ENCODE data around the gene TRIM69. TPM values are rescaled to one million over a fixed set of nuclear protein-coding genes. Genes with fewer than 3 reads are reported as not detected.
"Not testable (repeated sequence)": the region's sequence is repeated elsewhere in the genome, so short reads cannot be mapped to it uniquely, and the experiment has no call there.

Gene TRIM69
- total RNA-seq, 1 donor from 2014 or later = 12.1 TPM

DNA sequence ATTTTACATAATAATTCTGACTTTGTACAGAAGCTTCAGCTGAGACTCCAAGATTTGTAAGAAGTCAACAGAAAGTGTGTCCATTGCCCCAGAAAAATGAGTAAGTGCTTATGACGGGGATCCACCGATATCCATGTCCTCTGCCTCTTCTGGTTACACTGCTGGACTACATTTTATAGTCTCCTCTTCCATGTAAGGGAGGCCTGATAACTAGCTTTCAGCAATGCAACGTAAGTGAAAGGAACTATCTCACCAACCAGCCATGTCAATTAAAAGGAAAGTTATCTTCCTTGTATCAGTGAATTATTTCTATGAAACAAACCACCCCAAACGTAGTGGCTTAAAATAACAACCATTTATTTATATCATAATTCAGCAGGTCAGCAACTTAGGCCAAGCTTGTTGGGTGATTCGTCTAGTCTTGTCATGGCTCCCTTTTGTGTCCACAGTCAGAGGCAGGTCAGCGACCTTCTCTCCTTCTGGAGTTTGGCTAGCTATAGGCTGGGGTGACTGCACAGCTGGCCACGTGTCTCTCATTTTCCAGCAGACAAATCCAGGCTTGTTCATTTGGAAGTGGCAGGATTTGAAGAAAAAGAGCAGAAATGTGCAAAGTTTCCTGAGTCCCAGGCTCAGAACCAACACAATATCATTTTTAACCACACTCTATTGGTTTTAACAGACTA is 44.9 kb downstream of the TRIM69 start:
- no peak for TF ChIP-seq CTCF (IDR thresholded peaks at IDR 0.05; ENCODE audit: unreplicated experiment)
- Mint-ChIP-seq H3K27me3 (peaks cover 3% of the 10 kb centered on the region), H3K4me1 (ENCODE audit: low read depth) (peaks cover 6% of the 10 kb centered on the region), H3K36me3 (ENCODE audit: insufficient read depth) (no peaks in the 10 kb centered on the region), H3K27ac (peak overlapping the region; percentile 76), H3K9me3 (ENCODE audit: low read depth) (peaks cover 2% of the 10 kb centered on the region), H3K4me3 (ENCODE audit: low read depth) (no peak overlapping the region)
- DNase-seq (ENCODE audit: low spot score, unreplicated experiment) = no peak

DNA sequence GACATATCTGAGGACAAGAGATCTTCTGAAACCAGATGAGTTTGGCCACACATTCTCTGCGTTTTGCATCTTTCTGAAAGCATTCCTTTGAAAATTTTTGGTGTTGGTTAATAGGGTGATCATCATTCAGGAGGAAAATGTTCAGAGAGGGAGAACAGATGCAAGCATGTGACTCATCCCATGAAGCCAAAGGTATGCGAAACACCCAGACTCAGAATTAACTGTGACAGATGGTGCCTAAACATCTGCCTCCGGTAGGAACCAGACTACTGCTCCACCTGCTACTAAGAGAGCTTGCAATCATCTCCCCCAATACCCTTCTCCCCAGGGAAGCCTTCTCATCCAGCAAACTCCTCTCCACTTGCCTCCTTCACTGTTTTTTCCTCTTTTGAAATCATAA is 46.2 kb downstream of the TRIM69 start:
- Mint-ChIP-seq H3K9me3 (ENCODE audit: low read depth) (peaks cover 2% of the 10 kb centered on the region), H3K4me1 (ENCODE audit: low read depth) (peaks cover 6% of the 10 kb centered on the region)

GRCh38 chr15:44784918-44785274 is 48.6 kb downstream of the TRIM69 start:
- not testable (repeated sequence) for H3K4me1 Mint-ChIP-seq (ENCODE audit: low read depth); H3K9me3 Mint-ChIP-seq (ENCODE audit: low read depth); H3K36me3 Mint-ChIP-seq (ENCODE audit: insufficient read depth); DNase-seq (ENCODE audit: low spot score, unreplicated experiment); H3K27ac Mint-ChIP-seq
- H3K27me3 Mint-ChIP-seq = peaks cover 18% of the 10 kb centered on the region
- peak overlapping the region; percentile 78 for H3K4me3 Mint-ChIP-seq (ENCODE audit: low read depth)

More for the DNA sequence above, 46.2 kb downstream of the TRIM69 start:
- Mint-ChIP-seq H3K27me3 (peaks cover 10% of the 10 kb centered on the region), H3K4me3 (ENCODE audit: low read depth) (no peak overlapping the region), H3K27ac (no peak overlapping the region), H3K36me3 (ENCODE audit: insufficient read depth) (no peaks in the 10 kb centered on the region)
- DNase-seq (ENCODE audit: low spot score, unreplicated experiment) = no peak
- TF ChIP-seq CTCF (IDR thresholded peaks at IDR 0.05; ENCODE audit: unreplicated experiment) = no peak

DNA sequence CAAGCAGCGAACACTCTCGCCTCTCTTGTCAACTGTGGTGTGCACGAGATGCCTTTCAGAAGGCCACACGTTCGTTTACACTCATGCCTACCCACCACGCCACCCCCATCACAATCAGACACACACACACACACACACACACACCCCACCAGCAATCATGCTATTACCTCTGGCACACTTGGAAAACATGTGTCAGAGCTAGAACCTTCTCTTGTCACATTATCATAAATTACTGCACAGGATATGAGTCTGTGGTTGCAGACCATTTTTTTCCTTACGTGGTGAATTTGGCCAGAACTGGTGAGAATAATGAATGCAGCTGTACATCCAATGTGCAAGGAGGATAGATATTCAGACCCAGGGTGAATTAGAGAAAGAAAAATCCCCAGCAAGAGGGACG is 52.4 kb downstream of the TRIM69 start:
- DNase-seq (ENCODE audit: low spot score, unreplicated experiment) = no peak
- Mint-ChIP-seq H3K27ac (no peak overlapping the region), H3K36me3 (ENCODE audit: insufficient read depth) (no peaks in the 10 kb centered on the region), H3K4me1 (ENCODE audit: low read depth) (peaks cover 4% of the 10 kb centered on the region), H3K27me3 (peaks cover 20% of the 10 kb centered on the region), H3K9me3 (ENCODE audit: low read depth) (no peaks in the 10 kb centered on the region), H3K4me3 (ENCODE audit: low read depth) (no peak overlapping the region)
- no peak for TF ChIP-seq CTCF (IDR thresholded peaks at IDR 0.05; ENCODE audit: unreplicated experiment)

DNA sequence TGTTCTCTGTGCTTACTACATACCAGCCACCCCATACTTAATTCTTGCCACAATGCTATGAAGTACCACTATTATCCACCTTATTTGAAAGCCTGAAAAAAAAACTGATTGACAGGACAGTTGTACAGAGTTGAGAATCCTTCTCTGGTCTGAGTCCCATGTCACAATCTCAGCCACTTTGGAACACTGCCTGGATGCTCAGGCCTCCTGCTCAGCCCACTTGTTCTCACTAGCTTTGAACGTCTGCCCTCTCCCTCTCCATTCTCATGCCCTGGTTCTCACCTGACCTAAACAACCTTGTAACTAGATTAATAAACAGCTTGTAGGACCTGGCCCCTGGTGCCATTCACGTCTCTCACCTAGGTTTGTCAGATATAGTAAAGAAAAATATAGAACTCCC is 53.9 kb downstream of the TRIM69 start:
- Mint-ChIP-seq H3K27me3 (peaks cover 20% of the 10 kb centered on the region), H3K4me3 (ENCODE audit: low read depth) (no peak overlapping the region), H3K36me3 (ENCODE audit: insufficient read depth) (no peaks in the 10 kb centered on the region), H3K4me1 (ENCODE audit: low read depth) (no peaks in the 10 kb centered on the region), H3K9me3 (ENCODE audit: low read depth) (no peaks in the 10 kb centered on the region), H3K27ac (no peak overlapping the region)
- no peak for DNase-seq (ENCODE audit: low spot score, unreplicated experiment)
- TF ChIP-seq CTCF (IDR thresholded peaks at IDR 0.05; ENCODE audit: unreplicated experiment) = no peak

- no peaks in the 10 kb centered on the region for H3K36me3 Mint-ChIP-seq (ENCODE audit: insufficient read depth)
- TF ChIP-seq CTCF (IDR thresholded peaks at IDR 0.05; ENCODE audit: unreplicated experiment) = no peak
- DNase-seq (ENCODE audit: low spot score, unreplicated experiment) = no peak
These were observed 54.3 kb downstream of the TRIM69 start for GRCh38 chr15:44790656-44791055.

More at GRCh38 chr15:44790656-44791055, 54.3 kb downstream of the TRIM69 start:
- Mint-ChIP-seq H3K4me1 (ENCODE audit: low read depth) (no peaks in the 10 kb centered on the region), H3K4me3 (ENCODE audit: low read depth) (no peak overlapping the region), H3K27me3 (peaks cover 22% of the 10 kb centered on the region), H3K9me3 (ENCODE audit: low read depth) (no peaks in the 10 kb centered on the region), H3K27ac (no peak overlapping the region)
